RWPE1 (cell line): ENCODE measurements around the gene RNF39.

Experiments used
- CTCF ChIA-PET: fragments of 350-600 bp; sonication (Branson Sonifier 250); formaldehyde crosslinking; extraction: SDS; loops from one replicate; lab custom pipeline; 2021; lab: Yijun Ruan, JAX
- POLR2A ChIA-PET: fragments of 400-600 bp; formaldehyde crosslinking; extraction: SDS; loops from one replicate; lab custom pipeline; 2020; ENCODE audit warnings: antibody characterized with exemption; ENCODE audit not compliant: low non-redundant PET; lab: Yijun Ruan, JAX
- DNase-seq: peaks from one replicate; pipeline ENCODE4 v3.0.0; 2012; ENCODE audit warnings: low spot score
- H3K27ac ChIP-seq: fragments of 450-650 bp; 2 replicates; pipeline ENCODE4 v1.5.1; 2017
- CTCF ChIP-seq: fragments of 450-650 bp; conservative IDR thresholded peaks from 2 replicates; pipeline ENCODE4 v1.5.1; 2017; ENCODE audit warnings: low read depth, mild to moderate bottlenecking

The RNF39 gene

GRCh38 chr6:30097902-30098768 is 22.6 kb upstream of the RNF39 start:
- CTCF ChIA-PET, result interaction anchor here (0.6 kb wide), 1 partner anchor 360 kb away, joined by 3 read pairs; no protein-coding TSS in a partner anchor
- DNase-seq, result no peak
- POLR2A ChIA-PET, result interaction anchor here (0.6 kb wide), 1 partner anchor 31 kb away, joined by 3 read pairs; the partner anchor contains the start of gene PPP1R11
- H3K27ac ChIP-seq, result no peak overlapping the region
- no peak for TF ChIP-seq CTCF

GRCh38 chr6:30096829-30097228 is 21.3 kb upstream of the RNF39 start:
- ChIA-PET POLR2A (no interaction called here), CTCF (no interaction called here)
- H3K27ac ChIP-seq, result no peak overlapping the region
- no peak for DNase-seq
- no peak for TF ChIP-seq CTCF

- ChIA-PET CTCF (interaction anchor here (1.7 kb wide), 1 partner anchor 10 kb away, joined by 8 read pairs; no protein-coding TSS in a partner anchor), POLR2A (no interaction called here)
- no peak for TF ChIP-seq CTCF
- no peak for DNase-seq
- H3K27ac ChIP-seq, result no peak overlapping the region
Measured at GRCh38 chr6:30093951-30094661, 18.5 kb upstream of the RNF39 start.

GRCh38 chr6:30092852-30093543 is 17.4 kb upstream of the RNF39 start:
- TF ChIP-seq CTCF, result no peak
- ChIA-PET CTCF (interaction anchor here (0.7 kb wide), 1 partner anchor 1457 kb away, joined by 3 read pairs; no protein-coding TSS in a partner anchor), POLR2A (no interaction called here)
- no peak for DNase-seq
- no peak overlapping the region for H3K27ac ChIP-seq

GRCh38 chr6:30091577-30092381 is 16.2 kb upstream of the RNF39 start:
- no peak for TF ChIP-seq CTCF
- peak; percentile 78 for DNase-seq
- peak overlapping the region; percentile 44 for H3K27ac ChIP-seq
- ChIA-PET POLR2A (no interaction called here), CTCF (interaction anchor here (0.6 to 1.0 kb wide), 2 partner anchors 39 to 78 kb away, joined by 3 to 6 read pairs; no protein-coding TSS in a partner anchor)
